GM21576 (cell line): ENCODE data around the gene AHCYL2.

Experiments
- ATAC-seq: cut with Tn5 transposase; IDR thresholded peaks from one replicate; pipeline ENCODE4 v1.9.1; 2021; ENCODE audit warnings: mild to moderate bottlenecking, moderate library complexity; ENCODE audit not compliant: unreplicated experiment

Gene AHCYL2

DNA sequence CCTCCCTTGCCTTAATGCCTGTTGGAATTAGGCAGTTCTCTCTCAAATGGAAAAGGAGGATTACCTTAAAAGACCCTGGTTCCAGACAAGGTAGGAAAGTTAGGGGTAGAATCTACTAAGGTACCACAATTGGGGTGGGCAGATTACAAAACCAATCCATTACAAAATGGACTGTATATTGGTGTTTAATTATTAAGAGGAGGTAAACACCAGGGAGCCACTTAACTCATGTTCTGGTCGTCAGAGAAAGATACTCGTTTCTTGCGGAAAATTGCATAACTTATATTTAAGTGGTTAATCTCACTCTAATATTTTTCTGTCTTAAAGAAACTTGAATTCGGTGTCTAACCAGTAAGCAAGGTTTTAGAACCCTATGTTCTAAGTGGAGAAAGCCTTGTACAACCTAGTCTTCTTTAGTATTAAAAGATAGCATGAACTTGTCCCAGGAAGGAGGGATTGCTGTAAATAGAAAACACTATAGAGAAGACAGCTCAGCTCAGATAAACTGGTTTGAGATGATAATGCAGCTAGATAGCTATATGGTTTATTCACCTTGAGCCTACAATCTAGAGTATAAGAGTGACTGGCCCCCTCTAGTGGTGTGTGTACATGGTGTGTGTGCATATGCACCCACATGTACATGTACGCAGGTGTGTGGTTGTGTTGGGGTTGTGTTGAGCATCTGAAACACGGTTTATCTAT, 151.4 kb downstream of the AHCYL2 start:
- ATAC-seq, result no peak

GRCh38 chr7:129376778-129377700, 152.2 kb downstream of the AHCYL2 start:
- no peak for ATAC-seq

DNA sequence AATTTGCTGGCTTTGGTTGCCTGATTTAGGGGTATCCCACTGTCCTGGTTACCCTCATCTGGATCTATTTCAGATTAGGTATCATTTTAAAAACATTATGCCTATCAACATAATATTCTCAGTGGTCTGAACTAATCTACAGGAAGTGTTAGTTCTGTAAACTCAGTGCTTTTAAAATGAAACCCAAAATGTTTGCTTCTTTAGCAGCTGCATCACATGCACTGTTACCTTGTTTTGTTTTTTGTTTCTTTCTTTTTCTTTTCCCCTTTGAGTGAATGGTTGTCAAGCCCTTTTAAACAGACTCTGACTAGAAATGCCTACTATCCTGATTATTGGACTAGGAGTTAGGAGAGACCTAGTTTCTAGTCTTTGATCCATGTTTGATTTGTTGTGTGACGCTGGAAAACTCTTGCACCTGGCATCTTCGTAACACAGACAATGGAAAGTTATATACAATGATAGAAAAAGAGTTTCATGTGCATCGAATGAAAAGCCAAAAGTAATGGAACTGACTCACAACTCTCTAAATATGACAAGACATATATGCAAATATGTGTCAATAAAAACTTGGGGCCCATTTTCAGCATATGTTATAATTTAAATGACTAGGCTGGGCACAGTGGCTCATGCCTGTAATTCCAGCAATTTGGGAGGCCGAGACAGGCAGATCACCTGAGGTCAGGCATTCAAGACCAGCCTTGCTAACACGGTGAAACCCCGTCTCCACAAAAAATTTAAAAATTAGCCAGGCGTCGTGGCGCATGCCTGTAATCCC, 157.1 kb downstream of the AHCYL2 start:
- no peak for ATAC-seq

- ATAC-seq, result no peak
Measured at GRCh38 chr7:129383542-129384132, 158.8 kb downstream of the AHCYL2 start.

DNA sequence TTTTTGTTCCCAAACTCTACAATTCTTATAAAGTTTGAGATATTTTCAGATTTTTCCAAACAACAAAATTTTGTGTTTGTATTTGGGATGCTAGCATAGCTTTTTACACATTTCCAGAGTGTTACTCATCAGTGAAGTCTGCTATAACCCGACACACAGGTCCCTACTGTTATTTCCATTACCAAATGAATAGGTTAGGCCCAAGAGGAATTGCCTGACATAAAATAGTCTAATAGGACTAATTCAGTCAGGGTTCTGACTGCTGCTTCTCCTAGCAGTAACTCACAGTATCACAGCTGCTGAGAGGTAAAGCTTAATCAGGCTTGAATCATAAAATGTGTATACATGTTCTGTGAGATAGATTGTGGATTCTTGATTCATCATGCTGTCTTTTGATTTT, 160.3 kb downstream of the AHCYL2 start:
- no peak for ATAC-seq

DNA sequence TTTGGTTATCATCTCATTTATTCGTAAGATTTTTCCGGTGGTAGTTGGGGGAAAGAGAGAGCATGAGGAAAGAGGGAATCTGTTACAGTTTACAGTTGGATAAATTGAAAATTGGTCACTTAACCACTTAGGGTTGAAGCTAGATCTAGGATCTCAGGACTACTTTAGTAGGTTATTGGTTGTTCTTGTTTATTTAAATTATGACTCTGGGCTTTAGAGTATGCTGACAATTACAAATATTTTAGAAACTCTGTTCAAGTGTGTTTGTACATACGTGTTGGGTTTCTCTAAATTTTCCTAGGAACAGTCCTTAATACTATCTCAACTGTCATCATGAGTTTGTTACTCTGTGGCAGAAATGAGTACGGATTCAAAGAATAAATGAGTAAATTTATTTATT, 160.8 kb downstream of the AHCYL2 start:
- ATAC-seq, result no peak

DNA sequence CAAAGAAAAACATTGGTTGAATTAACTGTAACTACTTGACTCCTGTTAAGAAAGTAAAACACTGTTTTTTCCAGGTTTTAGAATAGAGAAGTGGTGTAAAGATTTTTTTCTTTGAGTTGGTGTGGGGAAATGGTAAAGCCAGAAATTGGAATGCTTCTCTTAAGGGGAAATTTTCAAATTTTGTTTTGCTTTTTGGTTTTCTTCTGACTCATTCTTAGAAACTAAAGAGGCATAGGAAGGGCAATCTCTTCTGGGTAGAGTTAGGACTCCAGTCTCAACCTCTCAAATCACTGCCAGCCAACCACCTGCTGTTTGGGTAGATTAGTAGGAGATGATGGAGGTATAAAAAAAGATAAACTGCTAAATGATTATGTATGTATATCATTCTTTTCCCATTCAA, 161.7 kb downstream of the AHCYL2 start:
- ATAC-seq, result no peak

DNA sequence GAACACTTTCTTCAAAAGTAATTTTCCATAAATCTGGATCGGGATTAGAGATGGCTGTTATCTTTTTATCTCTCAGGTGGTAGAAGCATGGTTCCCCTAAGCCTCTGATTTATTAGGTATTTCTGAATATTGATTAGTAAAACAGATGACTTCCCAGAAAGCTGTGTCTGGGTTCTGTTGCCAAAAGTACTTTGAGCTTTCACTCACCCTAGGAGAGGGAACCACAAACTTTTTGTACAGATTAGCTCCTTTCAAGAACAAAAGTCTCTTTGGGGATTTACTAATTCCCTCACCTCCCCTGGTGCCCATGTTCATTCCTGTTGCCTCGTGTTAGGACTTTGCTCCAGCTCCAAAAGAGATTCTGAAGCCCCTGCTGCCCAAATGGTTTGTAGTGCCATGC, 162.7 kb downstream of the AHCYL2 start:
- ATAC-seq, result no peak

DNA sequence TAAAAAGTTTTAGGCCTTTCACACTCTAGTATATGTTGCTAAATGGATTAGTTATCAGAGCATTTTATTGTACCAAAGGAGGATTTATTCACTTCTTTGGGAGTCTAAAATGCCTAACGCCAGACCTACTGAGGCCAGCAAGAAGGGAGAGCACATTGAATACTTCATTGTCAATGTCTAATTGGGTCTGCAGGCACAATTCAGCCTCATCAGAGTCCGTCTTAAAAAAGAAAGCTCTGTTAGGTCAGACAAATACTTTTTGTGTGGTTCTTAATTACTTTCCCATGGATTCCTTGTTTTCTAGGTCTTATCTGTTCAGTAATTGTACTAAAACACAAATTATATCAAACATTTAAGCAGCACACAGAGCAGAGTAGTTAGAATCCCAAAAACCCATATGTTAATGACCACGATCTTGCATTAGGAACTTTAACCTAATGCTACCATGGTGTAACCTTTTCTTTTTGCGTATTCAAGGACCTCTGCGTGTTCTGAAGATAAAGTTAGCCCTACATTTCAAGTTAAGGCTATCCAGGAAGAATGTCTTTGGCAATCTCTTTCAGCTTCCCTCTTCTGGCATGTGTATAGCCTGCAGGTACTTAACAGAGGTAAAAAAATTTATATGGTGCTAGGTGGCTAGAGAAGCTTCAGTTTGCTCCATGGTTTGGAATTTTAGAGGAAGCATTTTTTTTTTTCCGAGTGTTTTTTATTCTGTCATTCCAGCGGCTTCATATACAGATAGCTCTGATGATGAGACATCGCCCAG, 163.7 kb downstream of the AHCYL2 start:
- no peak for ATAC-seq

GRCh38 chr7:129389829-129390228, 165.0 kb downstream of the AHCYL2 start:
- no peak for ATAC-seq

DNA sequence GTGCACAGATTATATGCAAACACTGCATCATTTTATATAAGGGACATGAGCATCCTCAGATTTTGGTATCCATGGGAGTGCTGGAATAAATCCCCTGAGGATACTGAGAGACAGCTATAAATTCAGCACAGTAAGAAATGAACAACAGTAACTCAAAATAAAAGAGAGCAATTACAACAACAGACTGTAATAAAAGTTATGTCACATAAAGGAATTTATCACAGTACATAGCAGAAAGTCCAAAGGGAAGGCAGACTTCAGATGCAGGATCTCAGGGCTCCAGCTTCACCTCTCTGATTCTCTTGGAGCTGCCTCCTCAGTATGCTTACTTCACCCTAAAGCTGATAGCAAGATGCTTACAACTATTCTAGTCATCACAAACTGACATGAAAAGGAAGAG, 165.5 kb downstream of the AHCYL2 start:
- no peak for ATAC-seq

GRCh38 chr7:129391546-129392171, 166.8 kb downstream of the AHCYL2 start:
- ATAC-seq, result no peak

DNA sequence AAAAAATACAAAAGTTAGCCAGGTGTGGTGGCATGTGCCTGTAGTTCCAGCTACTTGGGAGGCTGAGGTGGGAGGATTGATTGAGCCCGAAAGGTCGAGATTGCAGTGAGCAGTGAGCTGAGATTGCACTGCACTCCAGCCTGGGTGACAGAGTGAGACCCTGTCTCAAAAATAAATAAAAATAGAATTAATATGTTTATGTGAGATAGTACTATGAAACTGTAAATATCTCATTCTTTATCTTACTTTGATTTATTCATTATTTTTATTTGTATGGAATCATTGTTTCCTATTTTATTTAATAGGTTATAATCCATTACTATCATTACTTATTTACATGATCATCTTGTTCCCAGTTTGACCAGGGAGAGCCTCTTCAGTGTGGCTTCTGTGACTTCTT, 168.4 kb downstream of the AHCYL2 start:
- no peak for ATAC-seq

- ATAC-seq, result no peak
Measured at GRCh38 chr7:129394101-129394500, 169.3 kb downstream of the AHCYL2 start.

DNA sequence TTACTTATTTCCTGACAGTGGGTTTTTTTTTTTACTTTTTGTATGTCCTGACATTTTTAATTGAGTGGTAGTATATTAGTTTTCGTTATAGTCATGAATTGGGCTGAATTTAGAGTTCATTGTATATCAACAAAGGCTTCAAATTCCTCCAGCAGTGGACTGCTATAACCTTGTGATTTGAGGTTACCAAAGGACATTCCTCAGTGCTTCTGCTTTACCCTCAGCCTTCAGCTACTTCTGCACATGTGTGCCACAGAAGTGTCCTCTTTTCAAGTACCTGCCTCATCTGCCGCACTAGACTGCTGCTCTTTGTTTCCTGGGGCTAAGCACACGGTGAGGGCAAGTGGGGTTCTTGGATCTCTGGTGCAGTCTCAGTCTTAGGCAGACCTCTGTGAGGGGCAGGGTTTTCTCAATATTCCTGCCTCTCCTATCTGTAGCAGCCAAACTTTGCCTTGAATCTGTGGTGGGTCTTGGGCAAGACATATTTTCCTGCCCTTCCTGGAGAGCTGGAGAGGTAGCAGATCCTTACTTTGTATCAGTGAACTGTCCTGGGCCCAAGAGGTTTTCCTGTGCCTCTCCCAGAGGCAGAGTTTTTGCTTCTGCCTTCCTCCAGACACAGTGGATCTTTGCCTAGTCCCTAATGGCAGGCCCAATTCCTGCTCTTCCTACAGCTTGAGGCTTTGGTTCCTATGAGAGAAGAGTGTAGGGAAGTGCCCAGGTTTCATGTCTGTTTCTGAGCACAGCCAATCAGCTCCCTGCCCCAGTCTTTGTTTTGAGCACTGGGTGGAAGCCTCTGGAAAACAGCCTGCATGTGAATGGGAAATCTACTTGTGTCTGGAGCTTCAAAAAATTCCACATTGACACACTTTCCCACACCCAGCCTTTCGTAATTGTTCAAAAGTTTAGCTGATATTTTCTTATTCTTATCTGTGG, 170.4 kb downstream of the AHCYL2 start:
- no peak for ATAC-seq

- no peak for ATAC-seq
Measured at GRCh38 chr7:129401228-129401966, 176.6 kb downstream of the AHCYL2 start.

DNA sequence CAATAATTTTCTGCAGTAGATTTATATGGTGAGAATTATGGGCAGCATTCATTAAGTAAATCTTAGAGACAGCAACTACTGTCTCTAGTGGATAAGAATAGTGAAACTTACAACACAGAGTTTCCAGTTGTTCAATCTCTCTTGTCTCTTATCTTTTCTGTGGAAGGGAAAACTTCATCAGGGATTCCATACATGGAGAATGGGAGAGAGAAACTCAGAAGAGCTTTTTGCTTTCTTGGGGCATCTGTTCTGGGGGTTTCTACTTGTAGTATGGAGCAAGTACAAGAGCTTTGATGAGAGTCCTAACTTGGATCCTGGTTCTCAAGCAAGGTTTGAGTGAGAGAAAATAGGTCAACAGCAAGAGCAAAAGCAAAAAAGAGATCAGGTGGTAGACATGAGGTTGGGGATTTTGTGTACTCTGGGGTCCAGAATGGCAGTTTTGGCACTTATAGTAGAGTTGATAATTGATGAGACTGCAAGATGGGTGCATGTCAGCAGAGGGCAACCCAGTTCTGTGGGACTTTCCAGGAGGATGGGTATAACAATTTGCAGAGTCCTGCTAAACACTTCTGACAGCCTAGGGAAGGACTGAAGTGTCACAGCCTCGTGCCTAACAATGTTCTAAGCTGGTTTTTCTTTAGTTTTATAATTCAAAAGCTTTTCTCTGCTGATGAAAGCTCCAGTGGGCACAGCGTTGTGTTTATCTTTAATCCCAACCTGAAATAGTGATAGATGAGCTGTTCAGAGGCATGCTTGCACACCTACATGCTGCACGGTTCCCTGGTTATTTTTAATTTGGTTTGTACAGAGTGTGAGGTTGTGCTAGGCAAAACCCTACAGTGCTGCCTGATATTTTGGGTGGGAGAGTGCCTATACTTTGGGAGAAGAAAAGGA, 177.4 kb downstream of the AHCYL2 start:
- ATAC-seq, result no peak
